GM23338 (cell line): ENCODE results near the gene CTAGE1. TPM values are rescaled to one million over a fixed set of nuclear protein-coding genes. Genes with fewer than 3 reads are reported as not detected.

ENCODE experiments used
- ATAC-seq: fragments of 200-7000 bp; cut with Tn5 transposase; 3 replicates; pipeline ENCODE4 v1.9.1; 2020
- DNase-seq: peaks from one replicate; pipeline ENCODE4 v3.0.0-alpha.2; 2015; ENCODE audit warnings: low spot score
- H2AFZ ChIP-seq: fragments of 200-600 bp; sonication (generic); 2 replicates; pipeline ENCODE4 v1.8.0; 2016; ENCODE audit warnings: antibody characterized with exemption, mild to moderate bottlenecking, moderate library complexity
- H3F3A ChIP-seq: fragments of 200-600 bp; sonication (generic); replicated peaks from 2 replicates; pipeline ENCODE4 v1.8.0; 2017; ENCODE audit warnings: antibody characterized with exemption, mixed run types, low read depth
- H3K27ac ChIP-seq: fragments of 200-600 bp; sonication (generic); 2 replicates; pipeline ENCODE4 v1.6.1; 2016; ENCODE audit warnings: low read depth
- H3K27me3 ChIP-seq: fragments of 200-600 bp; sonication (generic); 2 replicates; pipeline ENCODE4 v1.8.0; 2016; ENCODE audit warnings: mild to moderate bottlenecking, mixed run types, moderate library complexity; ENCODE audit not compliant: insufficient read depth
- H3K36me3 ChIP-seq: fragments of 200-600 bp; sonication (generic); 2 replicates; pipeline ENCODE4 v1.8.0; 2016; ENCODE audit warnings: mild to moderate bottlenecking; ENCODE audit not compliant: insufficient read depth
- H3K4me1 ChIP-seq: fragments of 200-600 bp; sonication (generic); 2 replicates; pipeline ENCODE4 v1.8.0; 2016; ENCODE audit warnings: mild to moderate bottlenecking, moderate library complexity; ENCODE audit not compliant: insufficient read depth
- H3K4me2 ChIP-seq: fragments of 200-600 bp; sonication (generic); 2 replicates; pipeline ENCODE4 v1.7.1; 2017; ENCODE audit warnings: mixed run types
- H3K4me3 ChIP-seq: fragments of 200-600 bp; sonication (generic); 2 replicates; pipeline ENCODE4 v1.6.1; 2016; ENCODE audit warnings: mixed run types
- H3K79me2 ChIP-seq: fragments of 200-600 bp; sonication (generic); replicated peaks from 2 replicates; pipeline ENCODE4 v1.8.0; 2017; ENCODE audit warnings: mild to moderate bottlenecking; ENCODE audit not compliant: insufficient read depth
- H3K9me2 ChIP-seq: fragments of 200-600 bp; sonication (generic); 2 replicates; pipeline ENCODE4 v1.8.0; 2017; ENCODE audit not compliant: insufficient read depth
- H4K20me1 ChIP-seq: fragments of 200-600 bp; sonication (generic); replicated peaks from 2 replicates; pipeline ENCODE4 v1.8.0; 2017; ENCODE audit warnings: mild to moderate bottlenecking; ENCODE audit not compliant: insufficient read depth
- H3K27ac Mint-ChIP-seq: 2 replicates; pipeline ENCODE4 v1.8.0; 2020; ENCODE audit warnings: inconsistent platforms, mild to moderate bottlenecking, moderate library complexity, mixed read lengths
- H3K27me3 Mint-ChIP-seq: 3 replicates; pipeline ENCODE4 v1.8.0; 2022; ENCODE audit warnings: low read depth, mild to moderate bottlenecking, moderate library complexity, mixed read lengths, inconsistent platforms; ENCODE audit not compliant: insufficient read depth, poor library complexity
- H3K36me3 Mint-ChIP-seq: 3 replicates; pipeline ENCODE4 v1.8.0; 2021; ENCODE audit warnings: low read depth, mild to moderate bottlenecking, inconsistent platforms, moderate library complexity, mixed read lengths
- H3K4me1 Mint-ChIP-seq: 3 replicates; pipeline ENCODE4 v1.8.0; 2020; ENCODE audit warnings: mild to moderate bottlenecking, inconsistent platforms, mixed read lengths
- H3K4me3 Mint-ChIP-seq: 3 replicates; pipeline ENCODE4 v1.8.0; 2021; ENCODE audit warnings: moderate library complexity, mild to moderate bottlenecking, inconsistent platforms, mixed read lengths
- H3K9me3 Mint-ChIP-seq: 3 replicates; pipeline ENCODE4 v1.8.0; 2020; ENCODE audit warnings: moderate library complexity, mild to moderate bottlenecking, inconsistent platforms, mixed read lengths
- polyA plus RNA-seq: library from polyadenylated mRNA; unstranded; fragments of >200 nt; fragmentation: Nextera tagmentation; extraction: Ambion mirVana; gene quantifications from 2 replicates; pipeline ENCODE4 v1.2.1, GENCODE V29; 2016
- total RNA-seq: library from RNA; depleted of rRNA; stranded (reverse); fragments of >200 nt; shearing (Covaris generic); gene quantifications from 2 replicates; pipeline ENCODE4 v1.2.3, GENCODE V29; 2014
- TF ChIP-seq, protein P1 (sequence below): fragments of 250-450 bp; sonication (Bioruptor Pico); IDR thresholded peaks from 2 replicates; pipeline ENCODE4 v1.5.0; 2020; ENCODE audit warnings: mild to moderate bottlenecking, moderate library complexity
- TF ChIP-seq, protein P2 (sequence below): IDR thresholded peaks from one replicate; pipeline ENCODE4 v1.6.1; 2018; ENCODE audit warnings: antibody characterized with exemption; ENCODE audit not compliant: unreplicated experiment

CTAGE1 gene
- total and polyA plus RNA-seq, 2 experiments from 2014 or later: 0.03 to 0.06 TPM

DNA sequence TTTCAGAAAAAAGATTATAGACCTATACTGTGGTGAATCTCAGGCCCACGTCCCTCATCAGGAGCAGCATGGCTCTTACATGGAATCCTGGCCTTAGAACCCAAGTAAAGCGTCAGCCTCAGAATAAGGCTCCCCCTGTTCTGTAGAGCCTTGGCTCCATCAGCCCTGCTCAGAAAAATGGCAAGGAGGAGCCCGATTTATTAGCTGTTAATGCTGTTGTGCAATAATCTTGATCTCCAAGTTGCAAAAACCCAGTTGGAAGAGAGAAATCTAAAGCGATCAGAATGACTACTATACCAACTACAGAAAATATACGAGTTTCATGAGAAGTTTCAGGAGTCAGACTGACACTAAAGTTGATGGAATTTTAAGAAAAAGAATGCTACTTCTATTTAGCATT, 35.6 kb upstream of the CTAGE1 start:
- Histone ChIP-seq H3K4me1 (peaks cover 17% of the 10 kb centered on the region), H3K79me2 (no peaks in the 10 kb centered on the region), H3K27me3 (no peaks in the 10 kb centered on the region), H4K20me1 (no peaks in the 10 kb centered on the region), H3K27ac (no peak overlapping the region), H3K4me2 (no peak overlapping the region), H3K4me3 (no peak overlapping the region), H3K9me2 (0 out of 2 replicates have a peak, but pooled peaks cover 3% of the 10 kb centered on the region), H3F3A (no peaks in the 10 kb centered on the region), H3K36me3 (no peaks in the 10 kb centered on the region), H2AFZ (no peak overlapping the region)
- Mint-ChIP-seq H3K9me3 (peaks cover 25% of the 10 kb centered on the region), H3K4me3 (no peak overlapping the region), H3K4me1 (peaks cover 21% of the 10 kb centered on the region), H3K27ac (no peak overlapping the region), H3K27me3 (peaks cover 4% of the 10 kb centered on the region), H3K36me3 (peaks cover 11% of the 10 kb centered on the region; the same call in 2 of the 3 replicates)
- ATAC-seq (no peak), DNase-seq (no peak)
- TF ChIP-seq, protein P1, sequence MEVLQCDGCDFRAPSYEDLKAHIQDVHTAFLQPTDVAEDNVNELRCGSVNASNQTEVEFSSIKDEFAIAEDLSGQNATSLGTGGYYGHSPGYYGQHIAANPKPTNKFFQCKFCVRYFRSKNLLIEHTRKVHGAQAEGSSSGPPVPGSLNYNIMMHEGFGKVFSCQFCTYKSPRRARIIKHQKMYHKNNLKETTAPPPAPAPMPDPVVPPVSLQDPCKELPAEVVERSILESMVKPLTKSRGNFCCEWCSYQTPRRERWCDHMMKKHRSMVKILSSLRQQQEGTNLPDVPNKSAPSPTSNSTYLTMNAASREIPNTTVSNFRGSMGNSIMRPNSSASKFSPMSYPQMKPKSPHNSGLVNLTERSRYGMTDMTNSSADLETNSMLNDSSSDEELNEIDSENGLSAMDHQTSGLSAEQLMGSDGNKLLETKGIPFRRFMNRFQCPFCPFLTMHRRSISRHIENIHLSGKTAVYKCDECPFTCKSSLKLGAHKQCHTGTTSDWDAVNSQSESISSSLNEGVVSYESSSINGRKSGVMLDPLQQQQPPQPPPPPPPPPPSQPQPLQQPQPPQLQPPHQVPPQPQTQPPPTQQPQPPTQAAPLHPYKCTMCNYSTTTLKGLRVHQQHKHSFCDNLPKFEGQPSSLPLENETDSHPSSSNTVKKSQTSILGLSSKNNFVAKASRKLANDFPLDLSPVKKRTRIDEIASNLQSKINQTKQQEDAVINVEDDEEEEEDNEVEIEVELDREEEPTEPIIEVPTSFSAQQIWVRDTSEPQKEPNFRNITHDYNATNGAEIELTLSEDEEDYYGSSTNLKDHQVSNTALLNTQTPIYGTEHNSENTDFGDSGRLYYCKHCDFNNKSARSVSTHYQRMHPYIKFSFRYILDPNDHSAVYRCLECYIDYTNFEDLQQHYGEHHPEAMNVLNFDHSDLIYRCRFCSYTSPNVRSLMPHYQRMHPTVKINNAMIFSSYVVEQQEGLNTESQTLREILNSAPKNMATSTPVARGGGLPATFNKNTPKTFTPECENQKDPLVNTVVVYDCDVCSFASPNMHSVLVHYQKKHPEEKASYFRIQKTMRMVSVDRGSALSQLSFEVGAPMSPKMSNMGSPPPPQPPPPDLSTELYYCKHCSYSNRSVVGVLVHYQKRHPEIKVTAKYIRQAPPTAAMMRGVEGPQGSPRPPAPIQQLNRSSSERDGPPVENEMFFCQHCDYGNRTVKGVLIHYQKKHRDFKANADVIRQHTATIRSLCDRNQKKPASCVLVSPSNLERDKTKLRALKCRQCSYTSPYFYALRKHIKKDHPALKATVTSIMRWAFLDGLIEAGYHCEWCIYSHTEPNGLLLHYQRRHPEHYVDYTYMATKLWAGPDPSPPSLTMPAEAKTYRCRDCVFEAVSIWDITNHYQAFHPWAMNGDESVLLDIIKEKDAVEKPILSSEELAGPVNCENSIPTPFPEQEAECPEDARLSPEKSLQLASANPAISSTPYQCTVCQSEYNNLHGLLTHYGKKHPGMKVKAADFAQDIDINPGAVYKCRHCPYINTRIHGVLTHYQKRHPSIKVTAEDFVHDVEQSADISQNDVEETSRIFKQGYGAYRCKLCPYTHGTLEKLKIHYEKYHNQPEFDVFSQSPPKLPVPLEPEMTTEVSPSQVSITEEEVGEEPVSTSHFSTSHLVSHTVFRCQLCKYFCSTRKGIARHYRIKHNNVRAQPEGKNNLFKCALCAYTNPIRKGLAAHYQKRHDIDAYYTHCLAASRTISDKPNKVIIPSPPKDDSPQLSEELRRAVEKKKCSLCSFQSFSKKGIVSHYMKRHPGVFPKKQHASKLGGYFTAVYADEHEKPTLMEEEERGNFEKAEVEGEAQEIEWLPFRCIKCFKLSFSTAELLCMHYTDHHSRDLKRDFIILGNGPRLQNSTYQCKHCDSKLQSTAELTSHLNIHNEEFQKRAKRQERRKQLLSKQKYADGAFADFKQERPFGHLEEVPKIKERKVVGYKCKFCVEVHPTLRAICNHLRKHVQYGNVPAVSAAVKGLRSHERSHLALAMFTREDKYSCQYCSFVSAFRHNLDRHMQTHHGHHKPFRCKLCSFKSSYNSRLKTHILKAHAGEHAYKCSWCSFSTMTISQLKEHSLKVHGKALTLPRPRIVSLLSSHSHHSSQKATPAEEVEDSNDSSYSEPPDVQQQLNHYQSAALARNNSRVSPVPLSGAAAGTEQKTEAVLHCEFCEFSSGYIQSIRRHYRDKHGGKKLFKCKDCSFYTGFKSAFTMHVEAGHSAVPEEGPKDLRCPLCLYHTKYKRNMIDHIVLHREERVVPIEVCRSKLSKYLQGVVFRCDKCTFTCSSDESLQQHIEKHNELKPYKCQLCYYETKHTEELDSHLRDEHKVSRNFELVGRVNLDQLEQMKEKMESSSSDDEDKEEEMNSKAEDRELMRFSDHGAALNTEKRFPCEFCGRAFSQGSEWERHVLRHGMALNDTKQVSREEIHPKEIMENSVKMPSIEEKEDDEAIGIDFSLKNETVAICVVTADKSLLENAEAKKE (CRISPR knock-in tag): no peak
- TF ChIP-seq, protein P2, sequence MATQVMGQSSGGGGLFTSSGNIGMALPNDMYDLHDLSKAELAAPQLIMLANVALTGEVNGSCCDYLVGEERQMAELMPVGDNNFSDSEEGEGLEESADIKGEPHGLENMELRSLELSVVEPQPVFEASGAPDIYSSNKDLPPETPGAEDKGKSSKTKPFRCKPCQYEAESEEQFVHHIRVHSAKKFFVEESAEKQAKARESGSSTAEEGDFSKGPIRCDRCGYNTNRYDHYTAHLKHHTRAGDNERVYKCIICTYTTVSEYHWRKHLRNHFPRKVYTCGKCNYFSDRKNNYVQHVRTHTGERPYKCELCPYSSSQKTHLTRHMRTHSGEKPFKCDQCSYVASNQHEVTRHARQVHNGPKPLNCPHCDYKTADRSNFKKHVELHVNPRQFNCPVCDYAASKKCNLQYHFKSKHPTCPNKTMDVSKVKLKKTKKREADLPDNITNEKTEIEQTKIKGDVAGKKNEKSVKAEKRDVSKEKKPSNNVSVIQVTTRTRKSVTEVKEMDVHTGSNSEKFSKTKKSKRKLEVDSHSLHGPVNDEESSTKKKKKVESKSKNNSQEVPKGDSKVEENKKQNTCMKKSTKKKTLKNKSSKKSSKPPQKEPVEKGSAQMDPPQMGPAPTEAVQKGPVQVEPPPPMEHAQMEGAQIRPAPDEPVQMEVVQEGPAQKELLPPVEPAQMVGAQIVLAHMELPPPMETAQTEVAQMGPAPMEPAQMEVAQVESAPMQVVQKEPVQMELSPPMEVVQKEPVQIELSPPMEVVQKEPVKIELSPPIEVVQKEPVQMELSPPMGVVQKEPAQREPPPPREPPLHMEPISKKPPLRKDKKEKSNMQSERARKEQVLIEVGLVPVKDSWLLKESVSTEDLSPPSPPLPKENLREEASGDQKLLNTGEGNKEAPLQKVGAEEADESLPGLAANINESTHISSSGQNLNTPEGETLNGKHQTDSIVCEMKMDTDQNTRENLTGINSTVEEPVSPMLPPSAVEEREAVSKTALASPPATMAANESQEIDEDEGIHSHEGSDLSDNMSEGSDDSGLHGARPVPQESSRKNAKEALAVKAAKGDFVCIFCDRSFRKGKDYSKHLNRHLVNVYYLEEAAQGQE: no peak
